Tibial artery (tissue), 4 donors: ENCODE data around the gene CXCL14.

Experiments
- DNase-seq, 2 donors: peaks; one replicate each; pipeline ENCODE4 v3.0.0-alpha.2; 2019
- H3K27ac ChIP-seq, 2 donors: fragments of 200-600 bp; sonication (generic) in 1 of 2; 1 replicate in 1 of 2; 2 replicates in 1 of 2; pipeline ENCODE4 v1.5.1; 2018 to 2019; ENCODE audit warnings: mild to moderate bottlenecking in 1 of 2
- H3K27me3 ChIP-seq, 2 donors: fragments of 200-600 bp; sonication (generic) in 1 of 2; one replicate each; pipeline versions ENCODE4 v1.5.1 to v1.6.0; 2016 to 2019
- H3K36me3 ChIP-seq, 3 donors: fragments of 200-600 bp; sonication (generic) in 2 of 3; one replicate each; pipeline ENCODE4 v1.5.1; 2016 to 2019; ENCODE audit warnings: mild to moderate bottlenecking in 2 of 3
- H3K4me1 ChIP-seq, 4 donors: fragments of 200-600 bp; sonication (generic) in 2 of 4; 1 replicate in 3 of 4; 2 replicates in 1 of 4; pipeline ENCODE4 v1.5.1; 2016 to 2019
- H3K4me3 ChIP-seq, 2 donors: fragments of 200-600 bp; sonication (generic) in 1 of 2; 1 replicate in 1 of 2; 2 replicates in 1 of 2; pipeline ENCODE4 v1.5.1; 2018 to 2019; ENCODE audit warnings: mild to moderate bottlenecking in 2 of 2
- H3K9me3 ChIP-seq, 3 donors: fragments of 200-600 bp; sonication (generic) in 1 of 3; one replicate each; pipeline ENCODE4 v1.5.1; 2016 to 2019
- intact Hi-C: fragments of 100-400 bp; cut with DNase I; formaldehyde crosslinking; loops from one replicate; pipeline ENCODE4 v1.15.0; 2023; ENCODE audit warnings: low total_unique reads
- TF ChIP-seq, protein P1 (sequence below), 2 experiments: fragments of 200-600 bp in 1 of 2; fragments of 450-650 bp in 1 of 2; IDR thresholded peaks; one replicate each; pipeline ENCODE4 v1.5.1; 2017 to 2019; ENCODE audit warnings: antibody characterized with exemption in 2 of 2, mild to moderate bottlenecking in 1 of 2, moderate library complexity in 1 of 2

The CXCL14 gene

DNA sequence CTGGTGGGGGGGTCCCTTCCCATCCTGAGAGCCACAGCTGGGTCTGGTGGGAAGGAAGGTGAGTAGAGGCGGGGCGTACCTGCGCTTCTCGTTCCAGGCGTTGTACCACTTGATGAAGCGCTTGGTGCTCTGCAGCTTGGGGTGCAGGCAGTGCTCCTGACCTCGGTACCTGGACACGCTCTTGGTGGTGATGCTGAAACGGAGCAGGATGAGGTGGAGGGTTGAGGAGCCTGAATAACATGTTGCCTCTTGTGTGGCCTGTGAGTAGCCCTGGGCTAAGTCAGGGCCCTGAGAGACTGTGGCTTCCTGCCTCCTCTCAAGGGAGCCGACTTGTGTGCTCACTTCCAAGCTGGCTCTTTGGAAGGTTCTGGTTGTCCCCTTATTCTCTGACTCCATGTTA, 4.3 kb downstream of the CXCL14 start:
- Histone ChIP-seq H3K4me3 (no peak overlapping the region), H3K36me3 (no peaks in the 10 kb centered on the region), H3K27me3 (peaks cover 0 to 61% of the 10 kb centered on the region in 2 donors), H3K9me3 (no peaks in the 10 kb centered on the region), H3K27ac (no peak overlapping the region), H3K4me1 (peaks cover 0 to 12% (median 3%) of the 10 kb centered on the region in 4 donors)
- no peak for DNase-seq
- TF ChIP-seq, protein P1, sequence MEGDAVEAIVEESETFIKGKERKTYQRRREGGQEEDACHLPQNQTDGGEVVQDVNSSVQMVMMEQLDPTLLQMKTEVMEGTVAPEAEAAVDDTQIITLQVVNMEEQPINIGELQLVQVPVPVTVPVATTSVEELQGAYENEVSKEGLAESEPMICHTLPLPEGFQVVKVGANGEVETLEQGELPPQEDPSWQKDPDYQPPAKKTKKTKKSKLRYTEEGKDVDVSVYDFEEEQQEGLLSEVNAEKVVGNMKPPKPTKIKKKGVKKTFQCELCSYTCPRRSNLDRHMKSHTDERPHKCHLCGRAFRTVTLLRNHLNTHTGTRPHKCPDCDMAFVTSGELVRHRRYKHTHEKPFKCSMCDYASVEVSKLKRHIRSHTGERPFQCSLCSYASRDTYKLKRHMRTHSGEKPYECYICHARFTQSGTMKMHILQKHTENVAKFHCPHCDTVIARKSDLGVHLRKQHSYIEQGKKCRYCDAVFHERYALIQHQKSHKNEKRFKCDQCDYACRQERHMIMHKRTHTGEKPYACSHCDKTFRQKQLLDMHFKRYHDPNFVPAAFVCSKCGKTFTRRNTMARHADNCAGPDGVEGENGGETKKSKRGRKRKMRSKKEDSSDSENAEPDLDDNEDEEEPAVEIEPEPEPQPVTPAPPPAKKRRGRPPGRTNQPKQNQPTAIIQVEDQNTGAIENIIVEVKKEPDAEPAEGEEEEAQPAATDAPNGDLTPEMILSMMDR (IDR thresholded peaks at IDR 0.05): no peak
- intact Hi-C loops: no loop called here

- Histone ChIP-seq H3K27ac (no peak overlapping the region), H3K36me3 (no peaks in the 10 kb centered on the region), H3K4me3 (no peak overlapping the region), H3K27me3 (peaks cover 0 to 40% of the 10 kb centered on the region in 2 donors), H3K9me3 (no peaks in the 10 kb centered on the region), H3K4me1 (no peaks in the 10 kb centered on the region)
- DNase-seq: no peak
- intact Hi-C loops: no loop called here
- TF ChIP-seq, protein P1 (IDR thresholded peaks at IDR 0.05): no peak
Measured at GRCh38 chr5:135571902-135572301, 6.9 kb downstream of the CXCL14 start.

- Histone ChIP-seq H3K27me3 (peaks cover 0 to 40% of the 10 kb centered on the region in 2 donors), H3K9me3 (no peaks in the 10 kb centered on the region), H3K36me3 (no peaks in the 10 kb centered on the region), H3K4me3 (no peak overlapping the region), H3K4me1 (no peaks in the 10 kb centered on the region), H3K27ac (no peak overlapping the region)
- DNase-seq: no peak
- intact Hi-C loops: no loop called here
- TF ChIP-seq, protein P1 (IDR thresholded peaks at IDR 0.05): no peak
Measured at GRCh38 chr5:135571066-135571609, 7.7 kb downstream of the CXCL14 start.

GRCh38 chr5:135570453-135570764, 8.4 kb downstream of the CXCL14 start:
- Histone ChIP-seq H3K27me3 (peaks cover 0 to 33% of the 10 kb centered on the region in 2 donors), H3K27ac (no peak overlapping the region), H3K4me1 (no peaks in the 10 kb centered on the region), H3K36me3 (no peaks in the 10 kb centered on the region), H3K4me3 (no peak overlapping the region), H3K9me3 (no peaks in the 10 kb centered on the region)
- no peak for DNase-seq
- TF ChIP-seq, protein P1 (IDR thresholded peaks at IDR 0.05): no peak
- intact Hi-C loops: no loop called here

- DNase-seq: peak in 1 of 2 donors; percentile 25
- no peaks in the 10 kb centered on the region for H3K36me3 ChIP-seq
- H3K9me3 ChIP-seq: no peaks in the 10 kb centered on the region
- intact Hi-C loops: no loop called here
- TF ChIP-seq, protein P1 (IDR thresholded peaks at IDR 0.05): no peak
- H3K4me3 ChIP-seq: no peak overlapping the region
- no peak overlapping the region for H3K27ac ChIP-seq
- H3K27me3 ChIP-seq: peaks cover 0 to 31% of the 10 kb centered on the region in 2 donors
- no peaks in the 10 kb centered on the region for H3K4me1 ChIP-seq
Measured at GRCh38 chr5:135569755-135570452, 8.9 kb downstream of the CXCL14 start.
